IMR-90 (cell line): ENCODE results near the gene EID3. TPM values are rescaled to one million over a fixed set of nuclear protein-coding genes. Genes with fewer than 3 reads are reported as not detected.

Experiments
- ATAC-seq: fragments of 200-7000 bp; cut with Tn5 transposase; 2 replicates; pipeline ENCODE4 v1.9.1; 2020; ENCODE audit warnings: low read depth, mild to moderate bottlenecking, moderate library complexity
- BruUV-seq: library from RNA; stranded (reverse); fragments of 400-500 nt; replicated peaks from 2 replicates; lab custom pipeline; 2021; lab: Mats Ljungman, UMichigan
- CTCF ChIA-PET: fragments of 300-600 bp; formaldehyde crosslinking; extraction: SDS; loops from one replicate; lab custom pipeline; 2021; ENCODE audit warnings: antibody characterized with exemption; lab: Yijun Ruan, JAX
- POLR2A ChIA-PET: fragments of 300-600 bp; sonication (Branson Sonifier 250); formaldehyde crosslinking; loops from one replicate; lab custom pipeline; 2022; ENCODE audit warnings: antibody characterized with exemption; ENCODE audit not compliant: unreplicated experiment; lab: Charles Lee
- DNase-seq: peaks from one replicate; pipeline ENCODE4 v3.0.0; 2013
- H2AFZ ChIP-seq: replicated peaks from 2 replicates; pipeline ENCODE3; 2013; ENCODE audit warnings: low read length, mild to moderate bottlenecking; ENCODE audit not compliant: poor library complexity
- H2AK5ac ChIP-seq: 2 replicates; pipeline ENCODE4 v1.6.1; 2013; ENCODE audit warnings: low read depth, low read length, inconsistent platforms
- H2AK9ac ChIP-seq: replicated peaks from 2 replicates; pipeline ENCODE3; 2013; ENCODE audit warnings: mild to moderate bottlenecking, low read depth, low read length, moderate library complexity; ENCODE audit not compliant: poor library complexity
- H2BK120ac ChIP-seq: 2 replicates; pipeline ENCODE4 v1.6.1; 2013; ENCODE audit warnings: low read depth, low read length, inconsistent platforms
- H2BK15ac ChIP-seq: 3 replicates; pipeline ENCODE4 v1.6.1; 2013; ENCODE audit warnings: low read depth, low read length, inconsistent platforms
- H2BK20ac ChIP-seq: 2 replicates; pipeline ENCODE4 v1.6.1; 2013; ENCODE audit warnings: low read depth, mild to moderate bottlenecking, inconsistent platforms, low read length, moderate library complexity
- H2BK5ac ChIP-seq: 2 replicates; pipeline ENCODE4 v1.6.1; 2013; ENCODE audit warnings: mild to moderate bottlenecking, low read depth, low read length, inconsistent platforms; ENCODE audit not compliant: poor library complexity, severe bottlenecking
- H3K14ac ChIP-seq: replicated peaks from 2 replicates; pipeline ENCODE4 v1.6.1; 2013; ENCODE audit warnings: low read depth, low read length, inconsistent platforms
- H3K18ac ChIP-seq: 2 replicates; pipeline ENCODE4 v1.6.1; 2013; ENCODE audit warnings: low read depth, low read length, control low read depth
- H3K23ac ChIP-seq: 2 replicates; pipeline ENCODE4 v1.6.1; 2013; ENCODE audit warnings: low read depth, low read length, inconsistent platforms
- H3K27ac ChIP-seq: 2 replicates; pipeline ENCODE4 v1.5.1; 2013; ENCODE audit warnings: mild to moderate bottlenecking, control low read depth, low read length; ENCODE audit not compliant: insufficient read depth
- H3K27me3 ChIP-seq: 2 replicates; pipeline ENCODE4 v1.6.1; 2013; ENCODE audit warnings: low read length; ENCODE audit not compliant: control insufficient read depth, insufficient read depth
- H3K36me3 ChIP-seq: 2 replicates; pipeline ENCODE4 v1.6.1; 2013; ENCODE audit warnings: low read length, mixed read lengths; ENCODE audit not compliant: control insufficient read depth, insufficient read depth
- H3K4ac ChIP-seq: 2 replicates; pipeline ENCODE4 v1.6.1; 2013; ENCODE audit warnings: low read depth, low read length, inconsistent platforms
- H3K4me1 ChIP-seq: 2 replicates; pipeline ENCODE4 v1.6.1; 2013; ENCODE audit warnings: low read length, mixed read lengths; ENCODE audit not compliant: control insufficient read depth, insufficient read depth
- H3K4me2 ChIP-seq: 2 replicates; pipeline ENCODE4 v1.6.1; 2013; ENCODE audit warnings: low read depth, mild to moderate bottlenecking, control low read depth, low read length, moderate library complexity
- H3K4me3 ChIP-seq: 2 replicates; pipeline ENCODE4 v1.5.1; 2013; ENCODE audit warnings: low read depth, mild to moderate bottlenecking, control low read depth, low read length, moderate library complexity; ENCODE audit not compliant: insufficient read depth
- H3K56ac ChIP-seq: 2 replicates; pipeline ENCODE4 v1.6.1; 2013; ENCODE audit warnings: low read length, inconsistent platforms; ENCODE audit not compliant: insufficient read depth; ENCODE audit errors: extremely low read depth
- H3K79me1 ChIP-seq, 2 experiments: 2 replicates each; pipeline ENCODE4 v1.6.1; 2013; ENCODE audit warnings: low read length in 2 of 2, inconsistent platforms in 1 of 2, low read depth in 1 of 2
- H3K9ac ChIP-seq: 2 replicates; pipeline ENCODE4 v1.6.1; 2013; ENCODE audit warnings: low read depth, low read length, control low read depth
- H3K9me1 ChIP-seq: 2 replicates; pipeline ENCODE4 v1.6.1; 2013; ENCODE audit warnings: low read length, inconsistent platforms; ENCODE audit not compliant: insufficient read depth
- H3K9me3 ChIP-seq: 2 replicates; pipeline ENCODE4 v1.6.1; 2013; ENCODE audit warnings: low read length; ENCODE audit not compliant: control insufficient read depth, insufficient read depth
- H4K20me1 ChIP-seq: 2 replicates; pipeline ENCODE4 v1.6.1; 2013; ENCODE audit warnings: low read length, inconsistent platforms; ENCODE audit not compliant: insufficient read depth
- H4K5ac ChIP-seq: 2 replicates; pipeline ENCODE4 v1.6.1; 2013; ENCODE audit warnings: mild to moderate bottlenecking, low read depth, low read length, control low read depth
- H4K8ac ChIP-seq, 2 experiments: 2 replicates each; pipeline ENCODE4 v1.6.1; 2013; ENCODE audit warnings: low read depth in 2 of 2, low read length in 2 of 2, control low read depth in 1 of 2, inconsistent platforms in 1 of 2
- H4K91ac ChIP-seq: 2 replicates; pipeline ENCODE4 v1.6.1; 2013; ENCODE audit warnings: low read depth, low read length, inconsistent platforms; ENCODE audit not compliant: insufficient read depth
- BHLHE40 ChIP-seq: fragments of 150-350 bp; IDR thresholded peaks from 2 replicates; pipeline ENCODE4 v1.6.1; 2016; ENCODE audit warnings: mild to moderate bottlenecking, low read depth, low read length
- ELK1 ChIP-seq: fragments of 150-350 bp; IDR thresholded peaks from 2 replicates; pipeline ENCODE4 v1.6.1; 2016; ENCODE audit warnings: low read depth, mild to moderate bottlenecking, low read length, moderate library complexity, borderline replicate concordance
- FOS ChIP-seq: fragments of 150-350 bp; IDR thresholded peaks from 2 replicates; pipeline ENCODE4 v1.6.1; 2016; ENCODE audit warnings: low read depth, low read length
- MAFK ChIP-seq: IDR thresholded peaks from 2 replicates; pipeline ENCODE4 v1.6.1; 2012; ENCODE audit warnings: low read depth, low read length, improper control_type of control experiment
- MAZ ChIP-seq: IDR thresholded peaks from 2 replicates; pipeline ENCODE4 v1.6.1; 2012; ENCODE audit warnings: low read depth, mild to moderate bottlenecking, low read length, improper control_type of control experiment, moderate library complexity, borderline replicate concordance
- MXI1 ChIP-seq: IDR thresholded peaks from 2 replicates; pipeline ENCODE4 v1.6.1; 2012; ENCODE audit warnings: low read depth, mild to moderate bottlenecking, low read length, moderate library complexity, borderline replicate concordance
- POLR2A ChIP-seq: IDR thresholded peaks from 2 replicates; pipeline ENCODE4 v1.6.1; 2012; ENCODE audit warnings: mild to moderate bottlenecking, low read depth, low read length
- RAD21 ChIP-seq: IDR thresholded peaks from 2 replicates; pipeline ENCODE4 v1.6.1; 2012; ENCODE audit warnings: low read length, improper control_type of control experiment
- RCOR1 ChIP-seq: IDR thresholded peaks from 2 replicates; pipeline ENCODE4 v1.6.1; 2012; ENCODE audit warnings: mild to moderate bottlenecking, low read length, improper control_type of control experiment; ENCODE audit not compliant: insufficient replicate concordance
- WGBS, 2 experiments: methylation state at CpG; one replicate each; pipeline versions ENCODE4 v1.1.5 to v1.1.7; 2013; ENCODE audit warnings: missing lambda C conversion rate in 2 of 2; ENCODE audit not compliant: insufficient read length in 1 of 2; ENCODE audit errors: extremely low coverage in 2 of 2; 5-methylcytosine and 5-hydroxymethylcytosine counted together
- dilution Hi-C: fragments of 300-500 bp; cut with HindIII; formaldehyde crosslinking; loops from one replicate; pipeline ENCODE4 v1.14.3; 2018; ENCODE audit warnings: low sequenced_read_pairs; ENCODE audit not compliant: unreplicated experiment
- in situ Hi-C: fragments of 300-500 bp; cut with MboI; formaldehyde crosslinking; loops from 3 replicates; pipeline ENCODE4 v1.14.3; 2019; ENCODE audit warnings: low sequenced_read_pairs, inconsistent platforms, mixed read lengths
- intact Hi-C: fragments of 100-400 bp; cut with micrococcal nuclease; formaldehyde crosslinking; loops from 2 replicates; pipeline ENCODE4 v1.10.0; 2022
- polyA plus RNA-seq, 3 experiments: library from polyadenylated mRNA; depleted of rRNA; stranded (reverse); fragments of >200 nt; gene quantifications; 2 replicates each; pipeline ENCODE4 v1.2.3, GENCODE V29; 2012; ENCODE audit warnings: low replicate concordance in 1 of 3
- total RNA-seq: library from RNA; depleted of rRNA; stranded (reverse); fragments of >200 nt; gene quantifications from 2 replicates; pipeline ENCODE4 v1.2.3, GENCODE V29; 2012

The EID3 gene
- total and polyA plus RNA-seq, 2 of the 4 experiments (the other 2 are of a cell fraction) = 2.2 to 4.1 TPM

- Histone ChIP-seq H3K9me1 (no peaks in the 10 kb centered on the region; the same call in 1 of the 2 replicates), H3K18ac (no peak overlapping the region), H2AFZ (no peak overlapping the region), H3K36me3 (peaks cover 56% of the 10 kb centered on the region), H2BK20ac (no peak overlapping the region), H3K4ac (no peak overlapping the region), H4K20me1 (peaks cover 42% of the 10 kb centered on the region), H3K27ac (no peak overlapping the region), H3K4me3 (no peak overlapping the region), H2BK15ac (no peak overlapping the region), H2BK5ac (no peak overlapping the region), H3K14ac (no peak overlapping the region), H3K23ac (no peak overlapping the region), H2AK5ac (no peak overlapping the region), H2AK9ac (no peak overlapping the region), H3K79me1 (peaks cover 20 to 46% of the 10 kb centered on the region in 2 experiments), H3K9ac (no peak overlapping the region), H3K4me2 (no peak overlapping the region), H4K8ac (no peak overlapping the region), H3K27me3 (no peaks in the 10 kb centered on the region), H3K9me3 (no peaks in the 10 kb centered on the region), H3K56ac (no peak overlapping the region), H2BK120ac (no peak overlapping the region), H4K5ac (no peak overlapping the region), H4K91ac (no peak overlapping the region), H3K4me1 (peaks cover 9% of the 10 kb centered on the region; the same call in 1 of the 2 replicates)
- no TSS peak for BruUV-seq
- DNase-seq (no peak), ATAC-seq (no peak)
- dilution Hi-C loops (no loop called here), in situ Hi-C loops (no loop called here), intact Hi-C loops (no loop called here)
- WGBS, 2 experiments = no CpG with 5 or more reads among the region's 2 CpGs
- CTCF ChIA-PET = no interaction called here
- POLR2A ChIA-PET = no interaction called here
- no peak for TF ChIP-seq MAZ
- no peak for TF ChIP-seq MXI1
- TF ChIP-seq RAD21 = no peak
- no peak for TF ChIP-seq RCOR1
- TF ChIP-seq BHLHE40 = no peak
- no peak for TF ChIP-seq ELK1
- TF ChIP-seq FOS = no peak
- TF ChIP-seq MAFK = no peak
- no peak for TF ChIP-seq POLR2A
Measured at GRCh38 chr12:104336115-104336514, 32.6 kb downstream of the EID3 start.
